ENCODE data around the gene MGAT4C.
"Not testable (repeated sequence)": the region's sequence is repeated elsewhere in the genome, so short reads cannot be mapped to it uniquely, and the experiment has no call there.

MGAT4C gene

DNA sequence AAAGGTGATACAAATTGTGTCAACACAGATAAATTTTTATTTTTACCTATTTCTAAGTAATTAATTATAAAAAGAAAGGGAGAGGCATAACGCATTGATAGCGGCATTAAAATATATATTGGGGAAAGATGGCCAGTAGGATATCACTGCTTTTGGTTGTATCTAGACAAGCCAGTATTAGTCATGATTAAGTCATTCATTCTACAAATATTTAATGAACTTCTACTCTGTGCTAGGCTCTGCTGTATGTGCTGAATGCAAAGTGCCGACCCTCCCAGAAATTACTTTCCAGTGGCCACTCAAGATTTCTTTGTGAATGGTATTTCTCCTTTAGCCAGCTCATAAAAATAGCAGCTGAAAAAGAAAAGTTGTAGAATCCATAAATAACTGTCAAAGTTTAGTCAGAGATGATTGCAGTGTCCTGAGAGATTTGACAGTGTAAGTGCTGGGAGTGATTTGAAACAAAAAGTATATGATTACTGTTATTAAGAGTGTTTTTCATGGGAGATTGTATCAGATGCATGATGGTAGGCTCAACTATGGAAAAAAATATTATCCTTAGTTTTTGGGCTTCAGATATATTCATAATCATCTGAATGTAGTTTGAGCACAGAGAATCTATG is 133.2 kb downstream of the MGAT4C start:
- DNase-seq = no peak

DNA sequence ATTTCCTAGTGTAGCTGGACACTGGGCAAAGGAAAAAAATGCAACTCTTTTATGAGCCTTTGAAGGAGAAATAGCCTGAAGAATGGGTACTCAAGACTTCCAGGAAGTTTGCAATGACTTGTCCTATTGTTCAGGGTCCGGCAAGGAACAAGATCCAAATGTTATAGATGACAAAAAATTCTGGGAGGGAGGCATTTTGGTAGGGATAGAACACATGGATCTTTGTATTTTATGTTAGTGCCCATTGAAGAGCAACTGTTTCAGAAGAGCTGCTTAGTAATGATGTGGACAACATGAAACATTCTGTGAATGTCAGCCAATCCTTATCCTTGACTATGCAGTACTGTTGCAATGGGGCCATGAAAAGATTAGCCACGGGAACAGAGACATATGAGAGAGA is 138.0 kb downstream of the MGAT4C start:
- DNase-seq = no peak

DNA sequence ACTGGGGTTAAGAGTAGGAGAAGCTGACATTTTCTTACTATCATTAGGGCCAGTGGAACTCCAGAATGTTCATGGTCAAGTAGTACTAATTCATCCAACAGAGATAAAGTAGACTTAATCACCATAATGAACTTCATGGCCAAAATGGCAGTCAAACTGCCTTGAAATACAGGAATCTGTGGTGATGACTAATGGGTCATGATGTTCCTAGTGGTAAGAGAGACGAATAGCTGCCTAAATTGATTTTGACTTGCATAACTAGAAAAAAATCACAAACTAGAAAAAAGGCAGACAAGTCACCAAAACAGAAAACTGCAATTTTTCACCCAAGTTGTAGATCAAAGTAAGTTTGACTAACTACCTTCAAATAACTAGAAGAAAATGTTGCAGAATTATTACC is 138.5 kb downstream of the MGAT4C start:
- no peak for DNase-seq

DNA sequence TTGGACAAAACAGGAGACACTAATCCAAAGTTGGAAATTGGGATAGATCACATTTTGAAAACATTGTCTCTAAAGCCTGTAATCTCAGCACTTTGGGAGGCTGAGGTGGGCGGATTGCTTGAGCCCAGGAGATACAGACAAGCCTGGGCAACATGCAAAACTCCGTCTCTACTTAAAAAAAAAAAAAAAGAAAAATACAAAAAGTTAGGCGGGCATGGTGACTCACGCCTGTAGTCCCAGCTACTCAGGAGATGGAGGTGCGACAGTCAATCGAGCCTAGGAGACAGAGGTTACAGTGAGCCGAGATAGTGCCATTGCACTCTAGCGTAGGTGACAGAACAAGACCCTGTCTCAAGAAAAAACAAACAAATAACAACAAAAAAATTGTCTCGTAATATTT is 152.1 kb downstream of the MGAT4C start:
- DNase-seq = no peak

DNA sequence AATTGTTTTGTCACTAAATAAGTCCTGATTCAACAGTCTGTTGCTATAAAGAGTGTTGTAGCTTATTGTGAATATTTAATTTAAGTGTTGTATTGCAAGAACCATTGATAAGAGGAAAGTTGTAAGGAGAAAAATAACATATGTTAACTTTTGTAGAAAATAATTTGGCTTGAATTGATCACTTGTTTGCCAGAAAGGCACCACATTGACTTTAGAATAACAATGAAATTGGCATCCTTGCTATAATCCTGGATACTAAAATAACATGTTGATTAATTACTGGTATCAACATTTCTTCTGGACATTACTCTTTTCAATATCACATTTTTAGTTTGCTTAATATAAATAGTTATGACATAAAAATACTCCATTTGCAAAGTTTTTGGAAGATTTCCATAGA is 159.0 kb downstream of the MGAT4C start:
- no peak for DNase-seq

DNA sequence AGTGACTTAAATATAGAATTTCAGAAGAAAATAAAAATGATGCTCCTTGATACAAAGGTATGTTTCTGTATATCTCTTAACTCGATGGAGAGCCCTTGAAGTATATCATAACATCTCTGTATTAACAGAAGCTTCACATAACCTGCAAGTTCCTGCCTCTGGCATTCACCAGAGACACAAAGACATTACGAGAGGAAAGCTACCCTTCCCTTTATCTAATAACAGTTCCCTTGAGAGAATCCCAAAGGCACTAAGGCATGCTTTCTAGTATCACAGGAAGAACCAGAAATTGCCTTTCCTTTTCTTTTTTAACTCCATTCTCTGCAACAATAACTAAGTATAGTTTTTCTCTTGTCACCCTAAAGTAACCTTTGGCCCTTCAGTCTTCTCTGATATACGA is 164.5 kb downstream of the MGAT4C start:
- no peak for DNase-seq

DNA sequence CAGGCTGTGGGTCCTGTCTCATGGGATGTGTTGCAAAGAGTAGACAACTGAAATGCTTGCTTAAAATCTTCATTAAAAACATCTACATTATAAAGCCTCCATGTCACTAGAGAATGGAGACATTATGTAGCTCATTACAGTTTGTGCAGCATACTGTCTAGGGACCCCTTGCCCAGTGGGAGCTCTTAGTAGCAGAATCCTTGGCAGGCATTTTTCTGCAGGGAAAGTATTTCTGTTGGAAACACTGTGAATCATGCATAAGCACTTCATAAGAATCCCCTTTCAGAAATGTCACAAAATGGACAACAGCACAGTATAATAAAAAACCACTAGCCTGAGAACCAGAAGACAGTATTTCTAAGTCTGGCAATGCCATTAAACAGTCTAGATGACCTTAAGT is 174.3 kb downstream of the MGAT4C start:
- DNase-seq = no peak

DNA sequence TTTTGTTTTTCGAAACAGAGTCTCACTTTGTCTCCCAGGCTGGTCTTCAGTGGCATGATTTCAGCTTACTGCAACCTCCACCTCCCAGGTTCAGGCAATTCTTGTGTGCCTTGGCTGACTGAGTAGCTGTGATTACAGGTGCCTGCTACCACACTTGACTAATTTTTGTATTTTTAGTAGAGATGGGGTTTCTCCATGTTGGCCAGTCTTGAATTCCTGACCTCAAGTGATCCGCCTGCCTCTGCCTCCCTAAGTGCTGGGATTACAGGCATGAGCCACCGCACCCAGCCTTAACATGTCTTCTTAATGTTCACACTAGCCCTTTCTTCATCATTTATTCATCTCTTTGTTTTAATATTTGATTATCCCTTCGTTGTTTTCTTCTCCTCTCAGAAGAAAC is 197.1 kb downstream of the MGAT4C start:
- DNase-seq = not testable (repeated sequence)

DNA sequence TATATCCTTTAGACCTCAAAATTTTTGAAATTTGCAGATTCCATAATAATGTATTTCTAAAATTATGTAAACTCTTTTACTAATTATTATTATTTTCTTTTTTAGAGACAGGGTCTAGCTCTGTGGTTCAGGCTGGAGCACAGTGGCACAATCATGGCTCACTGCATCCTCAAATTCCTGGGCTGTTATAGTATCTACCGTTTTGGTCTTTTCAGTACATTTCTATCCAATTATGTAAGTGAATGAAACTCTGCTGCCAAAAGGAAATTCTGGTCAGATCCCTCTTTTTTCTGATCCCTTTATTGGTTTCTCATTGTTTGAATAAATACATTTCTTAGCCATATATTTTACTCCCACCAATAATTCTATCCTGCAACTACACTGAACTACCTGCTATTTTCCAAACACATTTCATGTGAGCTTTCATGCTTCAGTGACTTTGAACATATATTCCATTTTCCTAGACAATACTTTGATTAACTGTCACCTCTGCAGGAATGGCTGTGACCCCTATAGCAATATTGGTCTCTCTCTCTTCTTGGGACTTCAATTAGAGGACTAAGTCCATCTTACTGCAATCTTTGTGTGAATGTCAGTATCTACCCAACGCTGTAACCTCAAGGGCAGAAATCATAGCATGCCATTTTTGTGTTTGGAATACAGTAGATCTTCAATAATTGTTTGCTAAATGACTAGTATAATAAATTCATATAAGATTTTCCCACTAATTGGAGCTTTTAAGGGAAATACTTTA is 198.9 kb downstream of the MGAT4C start:
- no peak for DNase-seq

DNA sequence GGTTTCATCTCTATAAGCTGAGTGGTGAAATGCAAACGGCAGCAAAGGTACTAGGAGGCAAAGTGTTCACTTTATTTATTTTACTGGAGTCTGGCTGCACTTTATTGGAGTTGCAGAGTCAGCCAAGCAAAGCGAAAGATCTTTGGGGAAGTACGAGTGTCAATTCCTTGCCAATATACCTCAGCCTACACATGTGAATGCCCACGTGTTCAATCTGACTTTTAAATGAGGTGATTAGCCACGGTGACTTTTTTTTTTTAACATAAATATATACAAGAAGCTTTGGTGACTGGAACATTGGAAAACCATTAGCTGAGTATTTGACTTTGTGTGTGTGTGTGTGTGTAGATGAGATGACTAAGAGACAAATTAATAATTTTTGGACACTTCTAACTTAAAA is 203.3 kb downstream of the MGAT4C start:
- DNase-seq = no peak

DNA sequence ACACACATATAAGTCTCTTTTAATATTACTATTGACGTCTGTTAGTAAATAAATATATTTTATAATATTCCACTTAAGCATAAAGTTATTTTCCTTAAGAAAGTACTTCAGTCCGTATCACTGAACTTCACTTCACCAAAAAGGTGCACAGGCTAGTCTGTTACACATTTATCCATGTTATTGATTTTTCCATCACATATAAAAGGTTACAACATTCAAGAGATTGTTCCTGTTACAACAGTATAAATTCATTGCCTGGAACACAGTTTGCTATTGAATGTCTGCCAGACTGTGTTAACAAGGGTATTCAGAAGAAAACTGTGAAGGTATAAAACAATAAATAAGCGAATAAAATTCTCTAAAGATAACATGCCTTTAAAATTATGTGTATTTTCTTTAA is 206.2 kb downstream of the MGAT4C start:
- no peak for DNase-seq

DNA sequence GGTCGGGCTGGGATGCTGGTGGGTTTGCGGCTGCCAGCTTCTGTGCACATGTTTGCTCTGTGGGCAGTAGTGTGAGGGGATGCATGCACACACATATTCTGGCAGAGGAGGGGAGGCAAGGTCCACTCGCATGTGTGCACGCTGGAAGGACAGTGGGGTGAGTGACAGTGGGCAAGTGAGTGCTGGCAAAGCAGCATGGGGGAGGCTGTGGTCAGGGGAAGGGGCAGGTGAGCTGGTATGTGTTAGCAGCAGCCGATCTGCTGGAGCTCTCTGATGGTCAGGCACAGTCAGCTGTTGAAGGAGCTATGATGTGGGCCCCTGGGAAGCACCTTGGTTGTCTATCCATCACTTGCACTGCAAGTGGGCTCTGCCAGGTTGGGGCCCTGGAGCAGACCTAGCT is 211.8 kb downstream of the MGAT4C start:
- DNase-seq = no peak

DNA sequence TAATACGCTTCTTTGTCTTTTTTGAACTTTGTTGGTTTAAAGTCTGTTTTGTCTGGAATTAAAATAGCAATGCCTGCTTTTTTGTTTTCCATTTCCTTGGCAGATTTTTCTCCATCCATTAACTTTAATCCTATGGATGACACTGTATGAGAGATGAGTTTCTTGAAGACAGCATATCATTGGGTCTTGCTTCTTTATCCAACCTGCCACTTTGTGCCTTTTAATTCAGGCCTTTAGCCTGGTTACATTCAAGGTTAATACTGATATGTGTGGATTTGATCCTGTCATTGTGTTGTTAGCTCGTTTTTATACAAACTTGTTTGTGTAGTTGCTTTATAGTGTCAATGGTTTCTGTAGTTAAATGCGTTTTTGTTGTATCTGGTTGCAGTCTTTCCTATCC is 214.1 kb downstream of the MGAT4C start:
- DNase-seq = no peak

DNA sequence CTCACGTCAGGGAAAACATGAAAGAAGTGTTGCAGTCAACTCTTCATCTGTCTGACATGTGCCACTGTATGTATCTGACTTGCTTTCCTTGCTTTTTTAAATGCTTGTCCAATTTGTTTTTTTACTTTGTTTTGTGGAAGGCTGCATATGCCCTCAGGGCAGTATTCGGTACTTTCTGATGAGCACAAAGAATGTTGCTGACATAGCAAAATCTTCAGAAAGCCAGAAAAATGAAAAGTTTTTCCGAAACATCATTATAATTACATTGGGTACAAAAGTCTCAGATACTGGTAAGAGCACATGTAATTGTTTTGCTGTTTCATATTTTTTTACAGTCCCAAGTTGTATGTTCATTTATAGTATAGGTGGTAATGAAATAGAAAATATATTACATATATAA is 237.8 kb downstream of the MGAT4C start:
- DNase-seq = no peak

DNA sequence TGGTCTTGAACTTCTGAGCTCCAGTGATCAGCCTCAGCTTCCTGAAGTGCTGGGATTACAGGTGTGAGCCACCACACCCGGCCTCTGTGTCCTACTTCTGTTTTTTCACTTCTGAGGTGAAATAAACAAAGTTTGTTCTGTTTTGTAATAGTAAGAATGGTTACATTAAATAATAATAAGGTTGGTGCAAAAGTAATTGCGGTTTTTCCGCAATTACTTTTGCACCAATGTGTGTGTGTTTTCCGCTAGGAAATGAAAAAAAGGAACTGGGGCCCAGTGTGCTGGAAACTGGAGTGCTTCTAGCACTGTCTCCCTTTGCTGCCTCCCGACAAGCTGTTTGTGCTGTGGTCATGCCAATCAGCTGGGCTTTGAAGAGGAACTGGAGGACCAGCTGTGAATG is 241.2 kb downstream of the MGAT4C start:
- no peak for DNase-seq

DNA sequence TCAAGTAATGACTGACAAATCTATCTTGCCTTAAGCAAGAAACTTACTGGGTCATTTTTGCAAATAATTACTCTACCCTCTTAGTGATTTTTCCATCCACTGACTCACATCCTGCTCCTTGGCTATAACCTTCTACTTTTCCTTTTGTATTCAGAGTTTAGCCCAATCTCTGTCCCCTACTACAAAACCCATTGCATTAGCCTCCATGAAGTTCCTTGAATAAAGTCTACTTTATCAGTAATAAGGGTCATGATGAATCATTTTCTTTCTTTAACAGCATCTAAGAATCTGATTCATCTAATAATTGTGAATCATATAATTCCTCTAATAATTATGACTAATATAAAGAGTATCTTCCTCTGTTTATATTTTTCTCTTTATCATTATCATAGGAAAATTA is 249.5 kb downstream of the MGAT4C start:
- DNase-seq = no peak

DNA sequence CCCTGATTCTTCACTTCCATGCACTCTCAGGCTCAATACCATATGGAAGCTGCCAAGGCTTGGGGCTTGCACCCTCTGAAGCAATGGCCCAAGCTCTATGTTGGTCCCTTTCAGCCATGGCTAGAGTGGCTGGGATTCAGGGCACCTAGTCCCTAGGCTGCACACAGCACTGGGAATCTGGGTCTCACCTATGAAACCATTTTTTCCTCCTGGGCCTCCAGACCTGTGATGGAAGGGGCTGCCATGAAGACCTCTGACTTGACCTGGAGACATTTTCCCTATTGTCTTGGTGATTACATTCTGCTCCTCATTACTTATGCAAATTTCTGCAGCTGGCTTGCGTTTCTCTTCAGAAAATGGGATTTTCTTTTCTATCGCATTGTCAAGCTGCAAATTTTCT is 258.1 kb downstream of the MGAT4C start:
- no peak for DNase-seq

DNA sequence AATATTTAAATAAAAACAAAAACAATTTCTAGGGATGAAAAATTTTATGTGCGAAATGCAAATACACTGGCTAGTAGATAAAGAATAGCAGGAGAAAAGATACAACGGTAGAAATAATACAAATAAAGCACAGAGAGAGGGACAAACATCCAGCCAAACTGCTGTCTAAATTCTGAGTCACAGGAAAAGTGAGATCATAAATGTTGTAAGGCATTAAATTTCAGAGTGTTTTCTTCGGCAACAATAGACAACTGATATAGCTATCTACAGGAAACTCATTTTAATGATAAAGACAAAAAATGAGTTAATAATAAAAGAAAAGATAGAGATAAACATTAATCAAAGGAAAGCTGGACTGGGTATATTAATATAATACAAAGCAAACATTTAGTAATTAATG is 259.9 kb downstream of the MGAT4C start:
- DNase-seq = no peak

DNA sequence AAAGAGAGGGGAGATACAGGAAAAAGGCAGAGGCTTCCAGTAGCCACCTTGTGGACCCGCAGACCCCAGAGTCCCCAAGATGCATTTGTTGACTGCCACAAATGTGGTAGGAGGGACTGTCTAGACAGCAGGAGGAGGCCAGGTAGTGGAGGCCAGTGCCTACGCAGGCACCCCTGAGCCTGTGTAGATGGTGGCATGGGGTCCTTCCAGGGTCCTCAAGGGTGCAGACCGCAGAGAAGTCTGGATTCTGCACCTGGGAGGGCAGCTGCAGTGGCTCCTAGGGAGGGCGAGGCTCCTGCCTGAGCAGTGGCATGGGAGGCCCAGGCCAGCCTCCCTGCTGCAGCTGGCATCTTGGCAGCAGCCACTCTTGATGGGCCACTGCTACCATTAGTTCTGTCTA is 262.4 kb downstream of the MGAT4C start:
- DNase-seq = no peak

DNA sequence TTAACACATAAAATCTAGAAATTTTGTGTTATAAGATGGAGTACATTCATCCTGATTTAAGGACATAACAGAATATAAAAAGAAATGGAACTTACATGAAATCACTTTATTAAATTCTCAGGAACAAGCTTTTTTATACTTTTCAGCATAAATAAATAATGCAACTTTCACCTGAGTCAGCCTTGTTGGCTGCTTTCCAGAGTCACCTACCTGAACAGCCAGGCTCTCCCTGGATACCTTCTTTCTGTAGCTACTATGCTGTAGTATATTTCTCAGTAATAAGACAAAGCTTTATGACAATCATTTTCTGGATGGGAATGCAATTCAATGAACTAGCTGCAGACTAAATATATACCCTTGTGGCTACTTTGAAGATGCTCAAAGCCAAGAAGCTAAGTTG is 270.2 kb downstream of the MGAT4C start:
- no peak for DNase-seq

DNA sequence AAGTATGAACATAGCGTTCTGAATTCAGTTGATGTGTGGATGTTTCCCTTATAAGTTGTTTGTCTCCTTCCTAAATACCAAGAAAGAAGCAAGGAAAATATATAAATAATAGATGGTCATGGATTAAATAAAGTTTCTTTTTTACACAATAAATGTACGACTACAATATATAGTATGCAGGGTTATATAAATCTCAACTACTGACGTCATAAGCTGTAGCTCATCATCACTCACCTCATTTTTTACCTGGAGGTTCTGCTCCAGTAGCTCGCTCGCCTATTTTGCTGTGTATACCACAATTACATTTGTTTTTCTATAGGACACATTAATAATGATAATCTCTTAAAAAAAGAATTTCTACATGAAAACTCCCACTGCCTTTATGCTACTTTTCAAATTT is 272.6 kb downstream of the MGAT4C start:
- DNase-seq = no peak

DNA sequence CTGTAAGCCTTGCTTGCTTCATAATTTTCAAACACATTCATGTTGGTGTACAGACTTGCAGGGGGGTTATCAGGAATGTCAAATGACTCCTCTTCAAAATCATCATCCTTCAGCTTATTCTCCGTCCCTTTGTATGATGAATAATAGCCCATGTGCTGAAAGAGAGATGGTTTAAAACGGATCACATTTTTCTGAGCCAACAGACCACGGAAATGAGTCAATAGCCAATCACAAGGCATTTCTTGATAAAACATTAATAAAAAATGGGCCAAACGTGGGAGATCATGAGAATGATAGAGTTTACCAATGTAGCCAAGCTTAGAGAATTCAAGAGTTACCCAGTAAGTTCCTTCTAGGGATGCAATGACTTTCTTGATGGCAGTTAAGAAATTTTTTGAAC is 276.6 kb downstream of the MGAT4C start:
- no peak for DNase-seq

DNA sequence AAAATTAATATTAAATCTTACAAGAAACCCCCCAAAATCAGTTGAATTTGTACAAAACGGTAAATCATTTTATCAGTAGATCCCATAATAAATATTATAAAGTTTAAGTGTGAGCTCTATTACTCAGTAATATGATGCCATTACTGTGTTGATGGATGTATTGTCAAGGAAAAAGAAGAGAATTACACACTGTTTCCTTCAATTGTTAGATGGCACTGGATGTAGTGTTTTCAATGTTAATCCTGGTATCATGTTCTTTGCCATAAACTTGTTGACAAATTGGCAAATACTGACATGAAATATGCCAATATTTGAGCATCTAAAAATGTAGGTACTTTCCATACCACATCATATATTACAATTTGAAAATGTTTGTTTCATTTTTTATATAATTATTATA is 280.5 kb downstream of the MGAT4C start:
- DNase-seq = no peak

DNA sequence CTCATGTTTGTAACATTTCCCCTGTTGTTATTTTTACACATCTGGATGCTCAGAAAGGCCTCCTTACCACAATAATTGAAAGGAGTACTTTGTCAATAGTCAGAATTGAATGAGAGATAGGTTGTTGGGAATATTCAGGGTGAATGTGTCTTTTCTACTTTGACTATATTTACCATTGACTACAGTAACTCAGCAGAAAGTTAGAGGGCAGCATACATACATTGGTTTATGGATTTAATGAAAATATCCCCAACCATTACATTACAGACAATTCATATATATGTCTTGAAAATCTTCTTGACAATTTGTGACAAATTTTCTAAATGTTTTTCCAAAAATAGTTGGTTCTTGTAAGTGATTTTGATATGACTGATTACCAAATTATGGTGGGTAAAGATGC is 284.4 kb downstream of the MGAT4C start:
- no peak for DNase-seq

DNA sequence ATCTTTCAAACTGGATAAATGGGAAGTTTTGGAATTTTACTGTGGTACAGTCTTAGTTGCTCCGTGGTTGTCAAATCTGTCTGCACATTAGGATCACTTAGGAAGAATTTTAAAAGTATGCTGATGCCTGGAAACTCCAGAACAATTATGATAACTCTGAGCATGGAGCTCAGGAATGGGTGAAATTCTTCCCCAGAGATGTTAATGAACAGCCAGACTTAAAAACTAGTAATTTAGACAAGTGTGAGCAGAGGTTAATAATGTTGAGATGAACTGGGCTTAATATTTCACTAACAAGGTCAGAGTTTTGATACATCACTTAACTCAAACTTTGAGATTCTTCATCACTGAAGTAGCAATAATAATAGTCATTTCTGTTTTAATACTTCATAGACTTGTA is 287.6 kb downstream of the MGAT4C start:
- DNase-seq = no peak
